ENCODE data around the gene EPHB2.

DNA sequence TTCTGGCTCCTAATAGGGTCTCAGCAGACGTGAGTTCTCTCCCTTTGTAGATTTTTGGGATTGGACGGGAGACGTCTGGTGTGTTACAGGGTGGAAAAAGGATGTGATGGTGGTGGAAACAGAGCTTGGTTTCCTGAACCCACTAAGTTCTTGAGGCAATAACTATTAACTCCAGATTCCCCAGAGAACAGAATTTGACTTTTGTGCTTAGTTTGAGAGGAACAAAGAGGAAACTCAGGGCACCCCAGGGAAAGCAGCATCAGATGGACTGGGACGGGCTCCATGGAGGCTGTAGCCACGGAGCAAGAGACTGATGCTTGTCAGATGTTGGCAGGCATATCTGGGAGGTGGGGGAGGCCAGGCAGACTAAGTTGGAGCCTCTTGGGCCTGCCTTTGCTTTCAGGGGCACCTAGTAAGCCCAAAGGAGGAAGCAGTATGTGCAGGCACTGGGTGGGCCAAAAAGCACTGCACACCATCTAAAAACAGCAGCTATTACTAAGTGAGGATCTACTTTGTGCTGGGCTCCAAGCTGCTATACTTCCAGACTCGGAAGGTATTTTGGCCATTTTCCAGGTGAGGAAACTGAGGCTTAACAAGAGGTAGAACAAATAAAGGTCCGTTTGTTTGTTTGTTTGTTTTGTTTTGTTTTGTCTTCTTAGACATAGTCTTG lies 66.9 kb downstream of the EPHB2 start:
- no peak for TF ChIP-seq ZNF460 (CRISPR knock-in tag; IDR thresholded peaks at IDR 0.05; ENCODE audit: borderline replicate concordance)
- TF ChIP-seq SMC3 (IDR thresholded peaks at IDR 0.05; ENCODE audit: low read length): no peak
- TF ChIP-seq ZNF547 (CRISPR knock-in tag; IDR thresholded peaks at IDR 0.05): no peak
- TF ChIP-seq HCFC1 (IDR thresholded peaks at IDR 0.05; ENCODE audit: low read depth, low read length): no peak
- TF ChIP-seq, protein P1, sequence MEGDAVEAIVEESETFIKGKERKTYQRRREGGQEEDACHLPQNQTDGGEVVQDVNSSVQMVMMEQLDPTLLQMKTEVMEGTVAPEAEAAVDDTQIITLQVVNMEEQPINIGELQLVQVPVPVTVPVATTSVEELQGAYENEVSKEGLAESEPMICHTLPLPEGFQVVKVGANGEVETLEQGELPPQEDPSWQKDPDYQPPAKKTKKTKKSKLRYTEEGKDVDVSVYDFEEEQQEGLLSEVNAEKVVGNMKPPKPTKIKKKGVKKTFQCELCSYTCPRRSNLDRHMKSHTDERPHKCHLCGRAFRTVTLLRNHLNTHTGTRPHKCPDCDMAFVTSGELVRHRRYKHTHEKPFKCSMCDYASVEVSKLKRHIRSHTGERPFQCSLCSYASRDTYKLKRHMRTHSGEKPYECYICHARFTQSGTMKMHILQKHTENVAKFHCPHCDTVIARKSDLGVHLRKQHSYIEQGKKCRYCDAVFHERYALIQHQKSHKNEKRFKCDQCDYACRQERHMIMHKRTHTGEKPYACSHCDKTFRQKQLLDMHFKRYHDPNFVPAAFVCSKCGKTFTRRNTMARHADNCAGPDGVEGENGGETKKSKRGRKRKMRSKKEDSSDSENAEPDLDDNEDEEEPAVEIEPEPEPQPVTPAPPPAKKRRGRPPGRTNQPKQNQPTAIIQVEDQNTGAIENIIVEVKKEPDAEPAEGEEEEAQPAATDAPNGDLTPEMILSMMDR (CRISPR knock-in tag; IDR thresholded peaks at IDR 0.05): no peak
- no peak for TF ChIP-seq ZSCAN29 (CRISPR knock-in tag; conservative IDR thresholded peaks at IDR 0.05)
- TF ChIP-seq POLR2A (IDR thresholded peaks at IDR 0.05; ENCODE audit: insufficient read depth in 1 of 2, low read depth in 2 of 2, low read length in 2 of 2): no peak
- TF ChIP-seq CBX1 (IDR thresholded peaks at IDR 0.05; ENCODE audit: low read depth): no peak
- TF ChIP-seq HDAC6 (IDR thresholded peaks at IDR 0.05; ENCODE audit: low read depth, low read length): no peak
- no peak for TF ChIP-seq PAWR (CRISPR knock-in tag; IDR thresholded peaks at IDR 0.05; ENCODE audit: borderline replicate concordance)
- TF ChIP-seq, protein P2, sequence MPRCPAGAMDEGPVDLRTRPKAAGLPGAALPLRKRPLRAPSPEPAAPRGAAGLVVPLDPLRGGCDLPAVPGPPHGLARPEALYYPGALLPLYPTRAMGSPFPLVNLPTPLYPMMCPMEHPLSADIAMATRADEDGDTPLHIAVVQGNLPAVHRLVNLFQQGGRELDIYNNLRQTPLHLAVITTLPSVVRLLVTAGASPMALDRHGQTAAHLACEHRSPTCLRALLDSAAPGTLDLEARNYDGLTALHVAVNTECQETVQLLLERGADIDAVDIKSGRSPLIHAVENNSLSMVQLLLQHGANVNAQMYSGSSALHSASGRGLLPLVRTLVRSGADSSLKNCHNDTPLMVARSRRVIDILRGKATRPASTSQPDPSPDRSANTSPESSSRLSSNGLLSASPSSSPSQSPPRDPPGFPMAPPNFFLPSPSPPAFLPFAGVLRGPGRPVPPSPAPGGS (CRISPR knock-in tag; IDR thresholded peaks at IDR 0.05): no peak
- TF ChIP-seq FOSL1 (CRISPR knock-in tag; IDR thresholded peaks at IDR 0.05; ENCODE audit: borderline replicate concordance): no peak
- TF ChIP-seq, protein P3, sequence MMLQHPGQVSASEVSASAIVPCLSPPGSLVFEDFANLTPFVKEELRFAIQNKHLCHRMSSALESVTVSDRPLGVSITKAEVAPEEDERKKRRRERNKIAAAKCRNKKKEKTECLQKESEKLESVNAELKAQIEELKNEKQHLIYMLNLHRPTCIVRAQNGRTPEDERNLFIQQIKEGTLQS (CRISPR knock-in tag; IDR thresholded peaks at IDR 0.05): no peak
- TF ChIP-seq ZNF670 (CRISPR knock-in tag; IDR thresholded peaks at IDR 0.05; ENCODE audit: borderline replicate concordance): no peak

Data from HepG2 (cell line).